AG04450 (cell line): Measurements from ENCODE around the gene PCSK6. TPM values are rescaled to one million over a fixed set of nuclear protein-coding genes. Genes with fewer than 3 reads are reported as not detected.
"Not testable (repeated sequence)": the region's sequence is repeated elsewhere in the genome, so short reads cannot be mapped to it uniquely, and the experiment has no call there.

Experiments
- CTCF ChIA-PET: fragments of 300-600, 350-600 bp; formaldehyde crosslinking; extraction: SDS; loops from one replicate; lab custom pipeline; 2022; ENCODE audit warnings: antibody characterized with exemption, inconsistent platforms; lab: Charles Lee
- POLR2A ChIA-PET: fragments of 350-600 bp; formaldehyde crosslinking; extraction: SDS; loops from one replicate; lab custom pipeline; 2021; ENCODE audit warnings: antibody characterized with exemption, inconsistent platforms; lab: Yijun Ruan, JAX
- DNase-seq: peaks from one replicate; pipeline ENCODE4 v3.0.0-alpha.2; 2011; ENCODE audit warnings: low read depth, low spot score
- H3K27ac ChIP-seq: one replicate; pipeline ENCODE4 v1.5.1; 2012; ENCODE audit warnings: low read depth, low read length, control low read depth
- H3K27me3 ChIP-seq: one replicate; pipeline ENCODE4 v1.6.0; 2012; ENCODE audit warnings: low read length; ENCODE audit not compliant: control insufficient read depth, insufficient read depth
- H3K4me3 ChIP-seq: 2 replicates; pipeline ENCODE4 v1.5.1; 2011; ENCODE audit warnings: mild to moderate bottlenecking, low read depth, low read length, control low read depth
- H3K9me3 ChIP-seq: 2 replicates; pipeline ENCODE4 v1.5.1; 2012; ENCODE audit warnings: low read length; ENCODE audit not compliant: control insufficient read depth, insufficient read depth
- CTCF ChIP-seq: IDR thresholded peaks from 2 replicates; pipeline ENCODE4 v1.5.1; 2011; ENCODE audit warnings: low read depth, low read length, control low read depth, inconsistent platforms
- polyA plus RNA-seq: library from polyadenylated mRNA; depleted of rRNA; stranded (reverse); fragments of >200 nt; gene quantifications from 2 replicates; pipeline ENCODE4 v1.2.3, GENCODE V29; 2011

PCSK6 gene
- polyA plus RNA-seq, 1 experiment = 0.06 TPM

GRCh38 chr15:101380146-101380545, 109.4 kb downstream of the PCSK6 start:
- Histone ChIP-seq H3K27ac (no peak overlapping the region), H3K27me3 (peaks cover 3% of the 10 kb centered on the region), H3K4me3 (no peak overlapping the region), H3K9me3 (no peaks in the 10 kb centered on the region)
- CTCF ChIA-PET = no interaction called here
- POLR2A ChIA-PET = no interaction called here
- no peak for TF ChIP-seq CTCF
- DNase-seq = no peak

DNA sequence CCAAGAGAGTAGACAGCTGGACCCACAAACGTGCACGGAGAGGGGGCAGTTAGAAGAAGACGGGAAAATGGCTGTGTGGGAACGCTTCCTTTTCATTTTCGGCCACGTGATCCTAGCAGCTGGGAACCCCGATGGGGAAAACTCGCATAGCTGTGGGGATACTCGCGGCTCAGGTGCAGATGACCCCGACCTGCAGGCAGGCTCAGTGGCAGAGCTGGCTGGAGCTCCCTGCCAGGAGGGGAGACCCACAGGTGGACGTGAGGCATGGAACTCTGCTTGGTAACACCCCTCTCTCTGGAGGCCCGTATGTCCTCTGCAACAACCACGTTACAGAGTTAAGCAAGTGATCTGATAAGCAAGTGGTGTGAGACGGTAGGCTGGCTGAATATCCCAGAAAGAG, 109.9 kb downstream of the PCSK6 start:
- Histone ChIP-seq H3K27me3 (peaks cover 3% of the 10 kb centered on the region), H3K9me3 (no peaks in the 10 kb centered on the region), H3K27ac (no peak overlapping the region), H3K4me3 (no peak overlapping the region)
- no peak for TF ChIP-seq CTCF
- DNase-seq = no peak
- ChIA-PET CTCF (no interaction called here), POLR2A (no interaction called here)

- no peak for DNase-seq
- no peak for TF ChIP-seq CTCF
- POLR2A ChIA-PET = no interaction called here
- Histone ChIP-seq H3K9me3 (no peaks in the 10 kb centered on the region), H3K27ac (no peak overlapping the region), H3K27me3 (peaks cover 3% of the 10 kb centered on the region), H3K4me3 (no peak overlapping the region)
- CTCF ChIA-PET = no interaction called here
These were observed 110.6 kb downstream of the PCSK6 start for GRCh38 chr15:101378879-101379278.

DNA sequence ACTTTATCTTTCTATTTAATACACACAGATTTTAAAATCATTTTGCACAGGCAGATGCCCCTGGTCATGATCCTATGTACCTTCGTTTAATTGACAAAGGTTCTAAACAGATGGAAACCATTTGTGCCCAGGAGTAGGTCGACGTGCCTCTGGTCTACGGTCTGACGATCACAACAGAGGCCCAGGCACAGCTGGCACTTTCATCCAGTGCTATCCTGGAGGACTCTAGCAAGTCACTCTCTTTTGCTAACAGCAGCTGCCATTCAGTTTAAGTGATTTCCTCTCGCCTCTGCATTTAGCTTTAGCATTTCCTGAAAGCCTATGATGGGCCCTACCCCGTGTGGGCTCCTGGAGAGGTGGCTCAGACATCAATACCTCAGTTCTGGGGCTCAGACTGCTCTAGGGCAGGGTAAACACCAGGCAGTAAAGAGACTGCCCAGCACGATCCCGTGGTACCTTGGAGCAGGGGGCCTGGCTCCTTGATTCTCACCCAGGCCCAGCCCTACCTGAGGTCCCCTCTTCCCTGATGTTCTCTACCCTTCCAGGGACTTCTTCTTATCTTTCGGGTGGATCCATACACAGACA, 111.2 kb downstream of the PCSK6 start:
- no peak for TF ChIP-seq CTCF
- Histone ChIP-seq H3K9me3 (no peaks in the 10 kb centered on the region), H3K27ac (no peak overlapping the region), H3K4me3 (no peak overlapping the region), H3K27me3 (peaks cover 3% of the 10 kb centered on the region)
- ChIA-PET CTCF (no interaction called here), POLR2A (no interaction called here)
- DNase-seq = no peak

DNA sequence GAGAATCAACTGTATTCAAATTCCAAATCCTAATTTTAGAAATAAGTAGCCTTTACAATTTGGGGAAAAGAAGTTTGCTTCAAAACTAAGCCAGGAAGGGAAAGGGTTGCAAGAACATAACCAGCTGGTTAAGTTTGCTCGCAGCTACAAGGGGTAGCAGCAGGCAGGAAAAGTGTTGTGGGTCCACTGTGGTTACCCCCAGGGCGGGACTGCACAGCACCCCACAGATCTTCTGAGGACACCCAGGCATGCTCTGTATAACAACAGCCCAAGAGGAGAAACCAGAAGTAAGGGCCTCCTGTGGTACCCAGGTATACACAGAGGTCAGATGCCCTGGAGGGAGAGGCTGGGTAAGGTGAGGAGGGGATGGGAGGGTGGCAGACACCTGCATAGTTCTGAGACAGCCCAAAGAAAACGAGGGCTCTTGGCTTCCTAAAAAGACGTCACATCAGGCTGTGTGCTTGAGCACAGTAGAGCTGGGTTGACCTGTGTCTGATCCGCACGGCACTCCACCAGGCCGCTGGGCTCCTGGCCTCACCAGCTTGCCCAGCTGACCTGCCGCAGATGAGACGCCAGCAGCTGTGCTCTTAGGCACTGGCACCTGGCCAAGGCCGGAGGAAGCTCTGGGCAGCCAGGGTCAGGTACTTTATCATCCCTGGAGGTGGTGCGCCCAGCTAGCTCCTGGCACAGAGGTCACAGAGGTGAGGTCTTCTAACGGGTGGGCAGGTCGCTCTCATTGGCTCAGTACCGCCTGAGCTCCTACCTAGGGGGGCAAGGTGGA, 112.7 kb downstream of the PCSK6 start:
- ChIA-PET POLR2A (no interaction called here), CTCF (interaction anchor here (0.7 to 1.2 kb wide), 2 partner anchors 55 to 207 kb away, joined by 3 read pairs; no protein-coding TSS in a partner anchor)
- no peak for DNase-seq
- H3K27me3 ChIP-seq = peaks cover 9% of the 10 kb centered on the region
- H3K27ac ChIP-seq = no peak overlapping the region
- no peaks in the 10 kb centered on the region for H3K9me3 ChIP-seq
- TF ChIP-seq CTCF = no peak
- H3K4me3 ChIP-seq = no peak overlapping the region

GRCh38 chr15:101375006-101375405, 114.5 kb downstream of the PCSK6 start:
- H3K27me3 ChIP-seq, CTCF ChIA-PET, H3K9me3 ChIP-seq, H3K4me3 ChIP-seq, DNase-seq, POLR2A ChIA-PET, H3K27ac ChIP-seq: not testable (repeated sequence)
